Measurements from ENCODE around the gene MAGI2. TPM values are rescaled to one million over a fixed set of nuclear protein-coding genes. Genes with fewer than 3 reads are reported as not detected.

MAGI2 gene
- total and polyA plus RNA-seq, 2 donors from 2014 or later: 4.4 to 9.0 TPM

DNA sequence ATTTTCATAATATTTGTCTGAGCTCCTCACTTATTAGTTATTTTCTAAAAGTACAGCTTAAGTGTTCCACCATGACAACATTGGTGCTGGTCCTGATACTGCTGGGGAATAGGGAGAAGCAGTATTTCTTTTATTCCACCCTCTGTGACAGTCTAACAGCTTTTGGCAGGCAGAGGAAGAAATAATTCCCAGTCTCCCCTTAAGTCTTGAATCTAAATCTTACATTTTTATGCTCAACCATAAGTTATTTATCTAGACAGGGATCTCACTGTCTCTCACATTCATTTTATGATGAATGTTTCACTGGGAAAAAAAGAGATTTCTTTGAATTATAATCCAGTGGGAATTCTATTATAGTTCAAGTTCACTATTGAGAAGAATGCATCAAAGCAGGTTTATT, 71.5 kb downstream of the MAGI2 start:
- H3K27ac ChIP-seq (ENCODE audit: low read depth in 2 of 2, low read length in 2 of 2): no peak overlapping the region
- no peaks in the 10 kb centered on the region for H3K4me1 ChIP-seq (ENCODE audit: control insufficient read depth in 2 of 3, insufficient read depth in 2 of 3, low read depth in 1 of 3, low read length in 3 of 3)
- TF ChIP-seq, protein P1, sequence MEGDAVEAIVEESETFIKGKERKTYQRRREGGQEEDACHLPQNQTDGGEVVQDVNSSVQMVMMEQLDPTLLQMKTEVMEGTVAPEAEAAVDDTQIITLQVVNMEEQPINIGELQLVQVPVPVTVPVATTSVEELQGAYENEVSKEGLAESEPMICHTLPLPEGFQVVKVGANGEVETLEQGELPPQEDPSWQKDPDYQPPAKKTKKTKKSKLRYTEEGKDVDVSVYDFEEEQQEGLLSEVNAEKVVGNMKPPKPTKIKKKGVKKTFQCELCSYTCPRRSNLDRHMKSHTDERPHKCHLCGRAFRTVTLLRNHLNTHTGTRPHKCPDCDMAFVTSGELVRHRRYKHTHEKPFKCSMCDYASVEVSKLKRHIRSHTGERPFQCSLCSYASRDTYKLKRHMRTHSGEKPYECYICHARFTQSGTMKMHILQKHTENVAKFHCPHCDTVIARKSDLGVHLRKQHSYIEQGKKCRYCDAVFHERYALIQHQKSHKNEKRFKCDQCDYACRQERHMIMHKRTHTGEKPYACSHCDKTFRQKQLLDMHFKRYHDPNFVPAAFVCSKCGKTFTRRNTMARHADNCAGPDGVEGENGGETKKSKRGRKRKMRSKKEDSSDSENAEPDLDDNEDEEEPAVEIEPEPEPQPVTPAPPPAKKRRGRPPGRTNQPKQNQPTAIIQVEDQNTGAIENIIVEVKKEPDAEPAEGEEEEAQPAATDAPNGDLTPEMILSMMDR (IDR thresholded peaks at IDR 0.05; ENCODE audit: borderline replicate concordance, extremely low read depth, insufficient read depth): no peak
- no peaks in the 10 kb centered on the region for H3K36me3 ChIP-seq (ENCODE audit: control insufficient read depth in 2 of 3, insufficient read depth in 3 of 3, low read length in 3 of 3)
- H3K4me3 ChIP-seq (ENCODE audit: low read length in 3 of 3): no peak overlapping the region
- no peaks in the 10 kb centered on the region for H3K9me3 ChIP-seq (ENCODE audit: control insufficient read depth in 2 of 3, insufficient read depth in 1 of 3, low read length in 3 of 3)
- DNase-seq (peak in 1 of 5 donors; percentile 9), FAIRE-seq (no peak)
- intact Hi-C loops (cut with DNase I): no loop called here
- no peaks in the 10 kb centered on the region for H3K27me3 ChIP-seq (ENCODE audit: control insufficient read depth, insufficient read depth, low read length)
- no peak overlapping the region for H3K9ac ChIP-seq (ENCODE audit: low read length in 3 of 3)

GRCh38 chr7:79377097-79377496, 76.4 kb downstream of the MAGI2 start:
- Histone ChIP-seq H3K4me1 (ENCODE audit: control insufficient read depth in 2 of 3, insufficient read depth in 2 of 3, low read depth in 1 of 3, low read length in 3 of 3) (no peaks in the 10 kb centered on the region), H3K9ac (ENCODE audit: low read length in 3 of 3) (no peak overlapping the region), H3K36me3 (ENCODE audit: control insufficient read depth in 2 of 3, insufficient read depth in 3 of 3, low read length in 3 of 3) (no peaks in the 10 kb centered on the region), H3K9me3 (ENCODE audit: control insufficient read depth in 2 of 3, insufficient read depth in 1 of 3, low read length in 3 of 3) (no peaks in the 10 kb centered on the region), H3K27ac (ENCODE audit: low read depth in 2 of 2, low read length in 2 of 2) (no peak overlapping the region), H3K4me3 (ENCODE audit: low read length in 3 of 3) (no peak overlapping the region), H3K27me3 (ENCODE audit: control insufficient read depth, insufficient read depth, low read length) (no peaks in the 10 kb centered on the region)
- intact Hi-C loops (cut with DNase I): no loop called here
- TF ChIP-seq, protein P1 (IDR thresholded peaks at IDR 0.05; ENCODE audit: borderline replicate concordance, extremely low read depth, insufficient read depth): no peak
- FAIRE-seq (no peak), DNase-seq (no peak)

- Histone ChIP-seq H3K9ac (ENCODE audit: low read length in 3 of 3) (no peak overlapping the region), H3K4me1 (ENCODE audit: control insufficient read depth in 2 of 3, insufficient read depth in 2 of 3, low read depth in 1 of 3, low read length in 3 of 3) (no peaks in the 10 kb centered on the region), H3K4me3 (ENCODE audit: low read length in 3 of 3) (no peak overlapping the region), H3K27ac (ENCODE audit: low read depth in 2 of 2, low read length in 2 of 2) (no peak overlapping the region), H3K9me3 (ENCODE audit: control insufficient read depth in 2 of 3, insufficient read depth in 1 of 3, low read length in 3 of 3) (no peaks in the 10 kb centered on the region), H3K36me3 (ENCODE audit: control insufficient read depth in 2 of 3, insufficient read depth in 3 of 3, low read length in 3 of 3) (no peaks in the 10 kb centered on the region), H3K27me3 (ENCODE audit: control insufficient read depth, insufficient read depth, low read length) (no peaks in the 10 kb centered on the region)
- TF ChIP-seq, protein P1 (IDR thresholded peaks at IDR 0.05; ENCODE audit: borderline replicate concordance, extremely low read depth, insufficient read depth): no peak
- FAIRE-seq (no peak), DNase-seq (no peak)
- intact Hi-C loops (cut with DNase I): no loop called here
These were observed 77.0 kb downstream of the MAGI2 start for GRCh38 chr7:79376299-79377025.
